ENCODE data around the gene NCAPG.
"Not testable (repeated sequence)": the region's sequence is repeated elsewhere in the genome, so short reads cannot be mapped to it uniquely, and the experiment has no call there.

The NCAPG gene

GRCh38 chr4:17788956-17789355, 21.8 kb upstream of the NCAPG start:
- no peak for DNase-seq

GRCh38 chr4:17794730-17795129, 16.0 kb upstream of the NCAPG start:
- DNase-seq = no peak

- DNase-seq = no peak
Measured at GRCh38 chr4:17797808-17798207, 13.0 kb upstream of the NCAPG start.

- DNase-seq = no peak
Measured at GRCh38 chr4:17805580-17806155, 5.1 kb upstream of the NCAPG start.

- DNase-seq = no peak
Measured at GRCh38 chr4:17807446-17807845, 3.3 kb upstream of the NCAPG start.

GRCh38 chr4:17809667-17810066, 1.1 kb upstream of the NCAPG start:
- DNase-seq = no peak

GRCh38 chr4:17811078-17811603, 362 bp downstream of the NCAPG start:
- no peak for DNase-seq

- no peak for DNase-seq
Measured at GRCh38 chr4:17812125-17812524, 1.3 kb downstream of the NCAPG start.

GRCh38 chr4:17812801-17813200, 2.0 kb downstream of the NCAPG start:
- no peak for DNase-seq

- no peak for DNase-seq
Measured at GRCh38 chr4:17814140-17814539, 3.4 kb downstream of the NCAPG start.

- DNase-seq = no peak
Measured at GRCh38 chr4:17816142-17816541, 5.4 kb downstream of the NCAPG start.

GRCh38 chr4:17817027-17817426, 6.2 kb downstream of the NCAPG start:
- DNase-seq = peak in 1 of 2 experiments; percentile 69

GRCh38 chr4:17823871-17824669, 13.3 kb downstream of the NCAPG start:
- DNase-seq = no peak

- no peak for DNase-seq
Measured at GRCh38 chr4:17846266-17846665, 35.5 kb downstream of the NCAPG start.

GRCh38 chr4:17850295-17850694, 39.5 kb downstream of the NCAPG start:
- DNase-seq = not testable (repeated sequence)

- DNase-seq = no peak
Measured at GRCh38 chr4:17851959-17852358, 41.2 kb downstream of the NCAPG start.

- DNase-seq = no peak
Measured at GRCh38 chr4:17854036-17854435, 43.3 kb downstream of the NCAPG start.

- DNase-seq = no peak
Measured at GRCh38 chr4:17859793-17860406, 49.1 kb downstream of the NCAPG start.

GRCh38 chr4:17861906-17862305, 51.1 kb downstream of the NCAPG start:
- not testable (repeated sequence) for DNase-seq

- no peak for DNase-seq
Measured at GRCh38 chr4:17865866-17866363, 55.1 kb downstream of the NCAPG start.

- no peak for DNase-seq
Measured at GRCh38 chr4:17866810-17867209, 56.0 kb downstream of the NCAPG start.

- DNase-seq = no peak
Measured at GRCh38 chr4:17867276-17867675, 56.5 kb downstream of the NCAPG start.

- DNase-seq = no peak
Measured at GRCh38 chr4:17869327-17869726, 58.5 kb downstream of the NCAPG start.

Data from SW 1271 (cell line).